IMR-90 (cell line): Measurements from ENCODE around the gene NAV2. TPM values are rescaled to one million over a fixed set of nuclear protein-coding genes. Genes with fewer than 3 reads are reported as not detected.

ENCODE experiments used
- ATAC-seq: fragments of 200-7000 bp; cut with Tn5 transposase; 2 replicates; pipeline ENCODE4 v1.9.1; 2020; ENCODE audit warnings: low read depth, mild to moderate bottlenecking, moderate library complexity
- BruUV-seq: library from RNA; stranded (reverse); fragments of 400-500 nt; replicated peaks from 2 replicates; lab custom pipeline; 2021; lab: Mats Ljungman, UMichigan
- CTCF ChIA-PET: fragments of 300-600 bp; formaldehyde crosslinking; extraction: SDS; loops from one replicate; lab custom pipeline; 2021; ENCODE audit warnings: antibody characterized with exemption; lab: Yijun Ruan, JAX
- POLR2A ChIA-PET: fragments of 300-600 bp; sonication (Branson Sonifier 250); formaldehyde crosslinking; loops from one replicate; lab custom pipeline; 2022; ENCODE audit warnings: antibody characterized with exemption; ENCODE audit not compliant: unreplicated experiment; lab: Charles Lee
- DNase-seq: peaks from one replicate; pipeline ENCODE4 v3.0.0; 2013
- H2AFZ ChIP-seq: replicated peaks from 2 replicates; pipeline ENCODE3; 2013; ENCODE audit warnings: low read length, mild to moderate bottlenecking; ENCODE audit not compliant: poor library complexity
- H2AK5ac ChIP-seq: 2 replicates; pipeline ENCODE4 v1.6.1; 2013; ENCODE audit warnings: low read depth, low read length, inconsistent platforms
- H2AK9ac ChIP-seq: replicated peaks from 2 replicates; pipeline ENCODE3; 2013; ENCODE audit warnings: mild to moderate bottlenecking, low read depth, low read length, moderate library complexity; ENCODE audit not compliant: poor library complexity
- H2BK120ac ChIP-seq: 2 replicates; pipeline ENCODE4 v1.6.1; 2013; ENCODE audit warnings: low read depth, low read length, inconsistent platforms
- H2BK15ac ChIP-seq: 3 replicates; pipeline ENCODE4 v1.6.1; 2013; ENCODE audit warnings: low read depth, low read length, inconsistent platforms
- H2BK20ac ChIP-seq: 2 replicates; pipeline ENCODE4 v1.6.1; 2013; ENCODE audit warnings: low read depth, mild to moderate bottlenecking, inconsistent platforms, low read length, moderate library complexity
- H2BK5ac ChIP-seq: 2 replicates; pipeline ENCODE4 v1.6.1; 2013; ENCODE audit warnings: mild to moderate bottlenecking, low read depth, low read length, inconsistent platforms; ENCODE audit not compliant: poor library complexity, severe bottlenecking
- H3K14ac ChIP-seq: replicated peaks from 2 replicates; pipeline ENCODE4 v1.6.1; 2013; ENCODE audit warnings: low read depth, low read length, inconsistent platforms
- H3K18ac ChIP-seq: 2 replicates; pipeline ENCODE4 v1.6.1; 2013; ENCODE audit warnings: low read depth, low read length, control low read depth
- H3K23ac ChIP-seq: 2 replicates; pipeline ENCODE4 v1.6.1; 2013; ENCODE audit warnings: low read depth, low read length, inconsistent platforms
- H3K27ac ChIP-seq: 2 replicates; pipeline ENCODE4 v1.5.1; 2013; ENCODE audit warnings: mild to moderate bottlenecking, control low read depth, low read length; ENCODE audit not compliant: insufficient read depth
- H3K27me3 ChIP-seq: 2 replicates; pipeline ENCODE4 v1.6.1; 2013; ENCODE audit warnings: low read length; ENCODE audit not compliant: control insufficient read depth, insufficient read depth
- H3K36me3 ChIP-seq: 2 replicates; pipeline ENCODE4 v1.6.1; 2013; ENCODE audit warnings: low read length, mixed read lengths; ENCODE audit not compliant: control insufficient read depth, insufficient read depth
- H3K4ac ChIP-seq: 2 replicates; pipeline ENCODE4 v1.6.1; 2013; ENCODE audit warnings: low read depth, low read length, inconsistent platforms
- H3K4me1 ChIP-seq: 2 replicates; pipeline ENCODE4 v1.6.1; 2013; ENCODE audit warnings: low read length, mixed read lengths; ENCODE audit not compliant: control insufficient read depth, insufficient read depth
- H3K4me2 ChIP-seq: 2 replicates; pipeline ENCODE4 v1.6.1; 2013; ENCODE audit warnings: low read depth, mild to moderate bottlenecking, control low read depth, low read length, moderate library complexity
- H3K4me3 ChIP-seq: 2 replicates; pipeline ENCODE4 v1.5.1; 2013; ENCODE audit warnings: low read depth, mild to moderate bottlenecking, control low read depth, low read length, moderate library complexity; ENCODE audit not compliant: insufficient read depth
- H3K56ac ChIP-seq: 2 replicates; pipeline ENCODE4 v1.6.1; 2013; ENCODE audit warnings: low read length, inconsistent platforms; ENCODE audit not compliant: insufficient read depth; ENCODE audit errors: extremely low read depth
- H3K79me1 ChIP-seq, 2 experiments: 2 replicates each; pipeline ENCODE4 v1.6.1; 2013; ENCODE audit warnings: low read length in 2 of 2, inconsistent platforms in 1 of 2, low read depth in 1 of 2
- H3K9ac ChIP-seq: 2 replicates; pipeline ENCODE4 v1.6.1; 2013; ENCODE audit warnings: low read depth, low read length, control low read depth
- H3K9me1 ChIP-seq: 2 replicates; pipeline ENCODE4 v1.6.1; 2013; ENCODE audit warnings: low read length, inconsistent platforms; ENCODE audit not compliant: insufficient read depth
- H3K9me3 ChIP-seq: 2 replicates; pipeline ENCODE4 v1.6.1; 2013; ENCODE audit warnings: low read length; ENCODE audit not compliant: control insufficient read depth, insufficient read depth
- H4K20me1 ChIP-seq: 2 replicates; pipeline ENCODE4 v1.6.1; 2013; ENCODE audit warnings: low read length, inconsistent platforms; ENCODE audit not compliant: insufficient read depth
- H4K5ac ChIP-seq: 2 replicates; pipeline ENCODE4 v1.6.1; 2013; ENCODE audit warnings: mild to moderate bottlenecking, low read depth, low read length, control low read depth
- H4K8ac ChIP-seq, 2 experiments: 2 replicates each; pipeline ENCODE4 v1.6.1; 2013; ENCODE audit warnings: low read depth in 2 of 2, low read length in 2 of 2, control low read depth in 1 of 2, inconsistent platforms in 1 of 2
- H4K91ac ChIP-seq: 2 replicates; pipeline ENCODE4 v1.6.1; 2013; ENCODE audit warnings: low read depth, low read length, inconsistent platforms; ENCODE audit not compliant: insufficient read depth
- BHLHE40 ChIP-seq: fragments of 150-350 bp; IDR thresholded peaks from 2 replicates; pipeline ENCODE4 v1.6.1; 2016; ENCODE audit warnings: mild to moderate bottlenecking, low read depth, low read length
- CEBPB ChIP-seq: IDR thresholded peaks from 2 replicates; pipeline ENCODE4 v1.6.1; 2012; ENCODE audit warnings: low read depth, low read length, improper control_type of control experiment
- CHD1 ChIP-seq: IDR thresholded peaks from 2 replicates; pipeline ENCODE4 v1.6.1; 2012; ENCODE audit warnings: low read depth, low read length, improper control_type of control experiment
- CTCF ChIP-seq: conservative IDR thresholded peaks from 2 replicates; pipeline ENCODE4 v1.5.1; 2012; ENCODE audit warnings: mild to moderate bottlenecking, low read depth, low read length, improper control_type of control experiment
- ELK1 ChIP-seq: fragments of 150-350 bp; IDR thresholded peaks from 2 replicates; pipeline ENCODE4 v1.6.1; 2016; ENCODE audit warnings: low read depth, mild to moderate bottlenecking, low read length, moderate library complexity, borderline replicate concordance
- FOS ChIP-seq: fragments of 150-350 bp; IDR thresholded peaks from 2 replicates; pipeline ENCODE4 v1.6.1; 2016; ENCODE audit warnings: low read depth, low read length
- MAFK ChIP-seq: IDR thresholded peaks from 2 replicates; pipeline ENCODE4 v1.6.1; 2012; ENCODE audit warnings: low read depth, low read length, improper control_type of control experiment
- MAZ ChIP-seq: IDR thresholded peaks from 2 replicates; pipeline ENCODE4 v1.6.1; 2012; ENCODE audit warnings: low read depth, mild to moderate bottlenecking, low read length, improper control_type of control experiment, moderate library complexity, borderline replicate concordance
- MXI1 ChIP-seq: IDR thresholded peaks from 2 replicates; pipeline ENCODE4 v1.6.1; 2012; ENCODE audit warnings: low read depth, mild to moderate bottlenecking, low read length, moderate library complexity, borderline replicate concordance
- NFE2L2 ChIP-seq: fragments of 150-350 bp; IDR thresholded peaks from 2 replicates; pipeline ENCODE4 v1.6.1; 2016; ENCODE audit warnings: low read depth, mild to moderate bottlenecking, low read length
- POLR2A ChIP-seq: IDR thresholded peaks from 2 replicates; pipeline ENCODE4 v1.6.1; 2012; ENCODE audit warnings: mild to moderate bottlenecking, low read depth, low read length
- RAD21 ChIP-seq: IDR thresholded peaks from 2 replicates; pipeline ENCODE4 v1.6.1; 2012; ENCODE audit warnings: low read length, improper control_type of control experiment
- RCOR1 ChIP-seq: IDR thresholded peaks from 2 replicates; pipeline ENCODE4 v1.6.1; 2012; ENCODE audit warnings: mild to moderate bottlenecking, low read length, improper control_type of control experiment; ENCODE audit not compliant: insufficient replicate concordance
- RFX5 ChIP-seq: IDR thresholded peaks from 2 replicates; pipeline ENCODE4 v1.8.0; 2012; ENCODE audit warnings: low read depth, mild to moderate bottlenecking, low read length, moderate library complexity
- SMC3 ChIP-seq: fragments of 150-350 bp; IDR thresholded peaks from 2 replicates; pipeline ENCODE4 v1.6.1; 2016; ENCODE audit warnings: low read depth, mild to moderate bottlenecking, antibody characterized with exemption, low read length, moderate library complexity
- USF2 ChIP-seq: fragments of 150-350 bp; IDR thresholded peaks from 2 replicates; pipeline ENCODE4 v1.6.1; 2017; ENCODE audit warnings: mild to moderate bottlenecking, antibody characterized with exemption, low read length, low read depth
- WGBS, 2 experiments: methylation state at CpG; one replicate each; pipeline versions ENCODE4 v1.1.5 to v1.1.7; 2013; ENCODE audit warnings: missing lambda C conversion rate in 2 of 2; ENCODE audit not compliant: insufficient read length in 1 of 2; ENCODE audit errors: extremely low coverage in 2 of 2; 5-methylcytosine and 5-hydroxymethylcytosine counted together
- dilution Hi-C: fragments of 300-500 bp; cut with HindIII; formaldehyde crosslinking; loops from one replicate; pipeline ENCODE4 v1.14.3; 2018; ENCODE audit warnings: low sequenced_read_pairs; ENCODE audit not compliant: unreplicated experiment
- in situ Hi-C: fragments of 300-500 bp; cut with MboI; formaldehyde crosslinking; loops from 3 replicates; pipeline ENCODE4 v1.14.3; 2019; ENCODE audit warnings: low sequenced_read_pairs, inconsistent platforms, mixed read lengths
- intact Hi-C: fragments of 100-400 bp; cut with micrococcal nuclease; formaldehyde crosslinking; loops from 2 replicates; pipeline ENCODE4 v1.10.0; 2022
- polyA plus RNA-seq, 3 experiments: library from polyadenylated mRNA; depleted of rRNA; stranded (reverse); fragments of >200 nt; gene quantifications; 2 replicates each; pipeline ENCODE4 v1.2.3, GENCODE V29; 2012; ENCODE audit warnings: low replicate concordance in 1 of 3
- total RNA-seq: library from RNA; depleted of rRNA; stranded (reverse); fragments of >200 nt; gene quantifications from 2 replicates; pipeline ENCODE4 v1.2.3, GENCODE V29; 2012

NAV2 gene
- total and polyA plus RNA-seq, 2 of the 4 experiments (the other 2 are of a cell fraction): 4.5 to 12.6 TPM

GRCh38 chr11:19887842-19888241 is 175.2 kb downstream of the NAV2 start:
- H2BK20ac ChIP-seq: no peak overlapping the region
- ATAC-seq (no peak), DNase-seq (no peak)
- H3K27me3 ChIP-seq: no peaks in the 10 kb centered on the region
- H4K91ac ChIP-seq: no peak overlapping the region
- H2BK5ac ChIP-seq: no peak overlapping the region
- TF ChIP-seq RAD21 (no peak), CTCF (no peak), RCOR1 (no peak), MXI1 (no peak), POLR2A (no peak), ELK1 (no peak), CEBPB (no peak), SMC3 (no peak), BHLHE40 (no peak), FOS (no peak), USF2 (no peak), MAFK (no peak), MAZ (no peak), RFX5 (no peak), CHD1 (no peak), NFE2L2 (no peak)
- no CpG with 5 or more reads among the region's 10 CpGs for WGBS, 2 experiments
- H2AK9ac ChIP-seq: no peak overlapping the region
- ChIA-PET POLR2A (no interaction called here), CTCF (interaction anchor here (0.7 kb wide), 1 partner anchor 685 kb away, joined by 3 read pairs; no protein-coding TSS in a partner anchor)
- peaks cover 8% of the 10 kb centered on the region; the same call in 1 of the 2 replicates for H3K9me1 ChIP-seq
- no peak overlapping the region for H3K9ac ChIP-seq
- H3K9me3 ChIP-seq: no peaks in the 10 kb centered on the region
- no peak overlapping the region for H3K14ac ChIP-seq
- H4K8ac ChIP-seq: no peak overlapping the region
- dilution Hi-C loops (no loop called here), in situ Hi-C loops (no loop called here), intact Hi-C loops (no loop called here)
- no peak overlapping the region for H3K4me3 ChIP-seq
- no peak overlapping the region for H3K4me2 ChIP-seq
- no peak overlapping the region for H2BK120ac ChIP-seq
- BruUV-seq: no TSS peak
- peaks cover 3 to 5% of the 10 kb centered on the region in 2 experiments; a peak in 2 of 4 replicates for H3K79me1 ChIP-seq
- peaks cover 10% of the 10 kb centered on the region for H3K36me3 ChIP-seq
- H3K23ac ChIP-seq: no peak overlapping the region
- peaks cover 11% of the 10 kb centered on the region; the same call in 1 of the 2 replicates for H4K20me1 ChIP-seq
- H2AK5ac ChIP-seq: no peak overlapping the region
- no peak overlapping the region for H3K4ac ChIP-seq
- peaks cover 13% of the 10 kb centered on the region for H3K4me1 ChIP-seq
- H2AFZ ChIP-seq: no peak overlapping the region
- no peak overlapping the region for H3K56ac ChIP-seq
- no peak overlapping the region for H3K18ac ChIP-seq
- no peak overlapping the region for H2BK15ac ChIP-seq
- H4K5ac ChIP-seq: no peak overlapping the region
- no peak overlapping the region for H3K27ac ChIP-seq
